ENCODE results near the gene PTPRN2.

- no peak for TF ChIP-seq ATF3 (CRISPR knock-in tag; IDR thresholded peaks at IDR 0.05)
- no peak for TF ChIP-seq ZFX (CRISPR knock-in tag; IDR thresholded peaks at IDR 0.05; ENCODE audit: low read depth)
- no peak for TF ChIP-seq CTCF (CRISPR knock-in tag; IDR thresholded peaks at IDR 0.05)
- TF ChIP-seq PAF1 (CRISPR knock-in tag; IDR thresholded peaks at IDR 0.05) = no peak
- TF ChIP-seq ELF4 (CRISPR knock-in tag; IDR thresholded peaks at IDR 0.05; ENCODE audit: borderline replicate concordance) = no peak
Measured at GRCh38 chr7:157574120-157574825, 1013.4 kb downstream of the PTPRN2 start.
